Measurements from ENCODE around the gene SIM1. TPM values are rescaled to one million over a fixed set of nuclear protein-coding genes. Genes with fewer than 3 reads are reported as not detected.

SIM1 gene
- total RNA-seq, 1 donor from 2014 or later = not detected

DNA sequence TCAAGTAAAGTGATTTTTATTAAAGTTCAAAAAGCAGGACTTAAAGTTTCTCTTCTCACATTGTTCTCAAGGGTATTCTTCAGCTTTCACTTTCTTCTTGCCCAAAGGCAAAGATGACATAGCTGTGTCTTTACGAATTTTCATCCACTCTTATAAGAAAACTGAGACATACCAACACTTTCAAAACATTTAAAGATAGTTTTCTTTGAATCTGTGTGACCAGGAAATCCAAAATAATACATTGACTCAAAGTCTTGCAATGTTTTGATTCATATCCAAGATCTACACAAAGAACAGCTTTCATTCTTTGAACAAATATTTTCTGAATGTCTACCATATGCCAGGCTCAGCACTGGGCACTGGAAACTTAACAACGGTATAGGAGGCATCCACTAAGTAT lies 117.9 kb downstream of the SIM1 start:
- H3K27ac Mint-ChIP-seq = no peak overlapping the region
- H3K4me3 Mint-ChIP-seq = no peak overlapping the region
- Histone ChIP-seq H3K27me3 (no peaks in the 10 kb centered on the region), H3K4me3 (no peak overlapping the region), H3K4me1 (peaks cover 21% of the 10 kb centered on the region), H2AFZ (replicated peaks) (no peak overlapping the region), H4K20me1 (ENCODE audit: low read depth) (no peaks in the 10 kb centered on the region), H3K9me3 (ENCODE audit: low read depth) (no peaks in the 10 kb centered on the region), H3K9ac (no peak overlapping the region), H3F3A (ENCODE audit: low read depth) (peaks cover 16% of the 10 kb centered on the region), H3K36me3 (no peaks in the 10 kb centered on the region), H3K4me2 (no peak overlapping the region), H3K79me2 (ENCODE audit: low read depth) (no peaks in the 10 kb centered on the region), H3K27ac (no peak overlapping the region)
- H3K9me3 Mint-ChIP-seq = peaks cover 2% of the 10 kb centered on the region
- TF ChIP-seq EZH2 (IDR thresholded peaks at IDR 0.05) = no peak
- TF ChIP-seq, protein P1, sequence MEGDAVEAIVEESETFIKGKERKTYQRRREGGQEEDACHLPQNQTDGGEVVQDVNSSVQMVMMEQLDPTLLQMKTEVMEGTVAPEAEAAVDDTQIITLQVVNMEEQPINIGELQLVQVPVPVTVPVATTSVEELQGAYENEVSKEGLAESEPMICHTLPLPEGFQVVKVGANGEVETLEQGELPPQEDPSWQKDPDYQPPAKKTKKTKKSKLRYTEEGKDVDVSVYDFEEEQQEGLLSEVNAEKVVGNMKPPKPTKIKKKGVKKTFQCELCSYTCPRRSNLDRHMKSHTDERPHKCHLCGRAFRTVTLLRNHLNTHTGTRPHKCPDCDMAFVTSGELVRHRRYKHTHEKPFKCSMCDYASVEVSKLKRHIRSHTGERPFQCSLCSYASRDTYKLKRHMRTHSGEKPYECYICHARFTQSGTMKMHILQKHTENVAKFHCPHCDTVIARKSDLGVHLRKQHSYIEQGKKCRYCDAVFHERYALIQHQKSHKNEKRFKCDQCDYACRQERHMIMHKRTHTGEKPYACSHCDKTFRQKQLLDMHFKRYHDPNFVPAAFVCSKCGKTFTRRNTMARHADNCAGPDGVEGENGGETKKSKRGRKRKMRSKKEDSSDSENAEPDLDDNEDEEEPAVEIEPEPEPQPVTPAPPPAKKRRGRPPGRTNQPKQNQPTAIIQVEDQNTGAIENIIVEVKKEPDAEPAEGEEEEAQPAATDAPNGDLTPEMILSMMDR (IDR thresholded peaks at IDR 0.05) = no peak
- no peak for TF ChIP-seq EZH2phosphoT487 (IDR thresholded peaks at IDR 0.05)
- no peaks in the 10 kb centered on the region for H3K27me3 Mint-ChIP-seq (ENCODE audit: insufficient read depth, low read depth)
- no peak for DNase-seq (ENCODE audit: low spot score)
- no peaks in the 10 kb centered on the region for H3K36me3 Mint-ChIP-seq
- H3K4me1 Mint-ChIP-seq = peaks cover 22% of the 10 kb centered on the region

DNA sequence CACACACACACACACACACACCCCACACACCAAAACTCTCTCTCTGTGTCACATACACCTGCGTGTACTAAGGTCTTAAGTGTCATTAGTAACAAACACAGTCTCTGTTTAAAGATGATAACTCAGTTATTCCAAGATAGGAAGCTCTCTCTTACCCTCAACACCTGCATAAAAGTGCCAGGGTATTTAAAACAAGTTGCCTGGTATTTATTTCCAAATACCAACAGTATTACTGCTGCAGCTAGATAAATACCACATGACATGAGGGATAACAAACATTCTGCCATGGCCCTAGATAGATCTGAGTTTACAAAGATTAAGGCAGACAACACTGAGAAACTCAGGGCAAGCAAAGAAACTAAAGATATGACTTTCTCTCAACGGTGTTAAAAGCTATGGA lies 118.5 kb downstream of the SIM1 start:
- Histone ChIP-seq H3K4me3 (no peak overlapping the region), H3K36me3 (no peaks in the 10 kb centered on the region), H4K20me1 (ENCODE audit: low read depth) (no peaks in the 10 kb centered on the region), H3K4me1 (peaks cover 21% of the 10 kb centered on the region), H3K27me3 (no peaks in the 10 kb centered on the region), H3K9ac (no peak overlapping the region), H3K79me2 (ENCODE audit: low read depth) (no peaks in the 10 kb centered on the region), H3K9me3 (ENCODE audit: low read depth) (no peaks in the 10 kb centered on the region), H2AFZ (replicated peaks) (no peak overlapping the region), H3K4me2 (no peak overlapping the region), H3F3A (ENCODE audit: low read depth) (peaks cover 16% of the 10 kb centered on the region), H3K27ac (no peak overlapping the region)
- TF ChIP-seq EZH2phosphoT487 (IDR thresholded peaks at IDR 0.05) = no peak
- no peak for TF ChIP-seq EZH2 (IDR thresholded peaks at IDR 0.05)
- TF ChIP-seq, protein P1 (IDR thresholded peaks at IDR 0.05) = no peak
- Mint-ChIP-seq H3K4me3 (no peak overlapping the region), H3K27me3 (ENCODE audit: insufficient read depth, low read depth) (no peaks in the 10 kb centered on the region), H3K27ac (no peak overlapping the region), H3K36me3 (no peaks in the 10 kb centered on the region), H3K9me3 (peaks cover 2% of the 10 kb centered on the region), H3K4me1 (peaks cover 22% of the 10 kb centered on the region)
- DNase-seq (ENCODE audit: low spot score) = no peak

DNA sequence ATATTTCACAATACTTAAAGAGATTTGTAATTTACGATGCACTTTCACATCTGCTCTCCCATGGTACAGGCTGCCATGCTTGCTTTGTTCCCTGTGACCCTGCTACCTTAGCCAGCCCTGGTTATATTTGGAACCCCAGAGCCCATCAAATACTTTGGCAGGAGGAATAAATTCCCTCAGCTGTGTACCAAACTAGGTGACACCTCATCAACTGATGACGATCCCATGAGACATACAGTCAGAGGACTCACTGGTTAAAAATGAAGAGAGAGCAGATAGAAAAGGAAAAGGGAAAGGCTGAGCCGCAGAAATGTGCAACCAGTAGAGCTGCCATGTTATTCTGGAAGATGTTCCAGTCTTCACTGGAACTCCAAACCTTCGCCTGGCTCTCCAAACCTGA lies 120.0 kb downstream of the SIM1 start:
- Mint-ChIP-seq H3K4me3 (no peak overlapping the region), H3K27me3 (ENCODE audit: insufficient read depth, low read depth) (peaks cover 2% of the 10 kb centered on the region), H3K27ac (no peak overlapping the region), H3K36me3 (no peaks in the 10 kb centered on the region), H3K9me3 (peaks cover 2% of the 10 kb centered on the region), H3K4me1 (peaks cover 18% of the 10 kb centered on the region)
- TF ChIP-seq EZH2phosphoT487 (IDR thresholded peaks at IDR 0.05) = no peak
- TF ChIP-seq, protein P1 (IDR thresholded peaks at IDR 0.05) = no peak
- TF ChIP-seq EZH2 (IDR thresholded peaks at IDR 0.05) = no peak
- Histone ChIP-seq H3K79me2 (ENCODE audit: low read depth) (no peaks in the 10 kb centered on the region), H3K9me3 (ENCODE audit: low read depth) (no peaks in the 10 kb centered on the region), H3K36me3 (no peaks in the 10 kb centered on the region), H3K4me2 (no peak overlapping the region), H3K27me3 (no peaks in the 10 kb centered on the region), H3K9ac (no peak overlapping the region), H3K4me3 (no peak overlapping the region), H3F3A (ENCODE audit: low read depth) (peaks cover 16% of the 10 kb centered on the region), H3K4me1 (peaks cover 16% of the 10 kb centered on the region), H4K20me1 (ENCODE audit: low read depth) (no peaks in the 10 kb centered on the region), H2AFZ (replicated peaks) (no peak overlapping the region), H3K27ac (no peak overlapping the region)
- DNase-seq (ENCODE audit: low spot score) = no peak

Data from neural progenitor cell (in vitro differentiated cells).